G401.6 (cell line): ENCODE data around the gene DOCK9.

Source experiments
- FAIRE-seq: peaks from 2 replicates; lab custom pipeline; 2012; peaks lifted over from hg19 to GRCh38; lab: Jason Lieb, UNC

Gene DOCK9, protein sequence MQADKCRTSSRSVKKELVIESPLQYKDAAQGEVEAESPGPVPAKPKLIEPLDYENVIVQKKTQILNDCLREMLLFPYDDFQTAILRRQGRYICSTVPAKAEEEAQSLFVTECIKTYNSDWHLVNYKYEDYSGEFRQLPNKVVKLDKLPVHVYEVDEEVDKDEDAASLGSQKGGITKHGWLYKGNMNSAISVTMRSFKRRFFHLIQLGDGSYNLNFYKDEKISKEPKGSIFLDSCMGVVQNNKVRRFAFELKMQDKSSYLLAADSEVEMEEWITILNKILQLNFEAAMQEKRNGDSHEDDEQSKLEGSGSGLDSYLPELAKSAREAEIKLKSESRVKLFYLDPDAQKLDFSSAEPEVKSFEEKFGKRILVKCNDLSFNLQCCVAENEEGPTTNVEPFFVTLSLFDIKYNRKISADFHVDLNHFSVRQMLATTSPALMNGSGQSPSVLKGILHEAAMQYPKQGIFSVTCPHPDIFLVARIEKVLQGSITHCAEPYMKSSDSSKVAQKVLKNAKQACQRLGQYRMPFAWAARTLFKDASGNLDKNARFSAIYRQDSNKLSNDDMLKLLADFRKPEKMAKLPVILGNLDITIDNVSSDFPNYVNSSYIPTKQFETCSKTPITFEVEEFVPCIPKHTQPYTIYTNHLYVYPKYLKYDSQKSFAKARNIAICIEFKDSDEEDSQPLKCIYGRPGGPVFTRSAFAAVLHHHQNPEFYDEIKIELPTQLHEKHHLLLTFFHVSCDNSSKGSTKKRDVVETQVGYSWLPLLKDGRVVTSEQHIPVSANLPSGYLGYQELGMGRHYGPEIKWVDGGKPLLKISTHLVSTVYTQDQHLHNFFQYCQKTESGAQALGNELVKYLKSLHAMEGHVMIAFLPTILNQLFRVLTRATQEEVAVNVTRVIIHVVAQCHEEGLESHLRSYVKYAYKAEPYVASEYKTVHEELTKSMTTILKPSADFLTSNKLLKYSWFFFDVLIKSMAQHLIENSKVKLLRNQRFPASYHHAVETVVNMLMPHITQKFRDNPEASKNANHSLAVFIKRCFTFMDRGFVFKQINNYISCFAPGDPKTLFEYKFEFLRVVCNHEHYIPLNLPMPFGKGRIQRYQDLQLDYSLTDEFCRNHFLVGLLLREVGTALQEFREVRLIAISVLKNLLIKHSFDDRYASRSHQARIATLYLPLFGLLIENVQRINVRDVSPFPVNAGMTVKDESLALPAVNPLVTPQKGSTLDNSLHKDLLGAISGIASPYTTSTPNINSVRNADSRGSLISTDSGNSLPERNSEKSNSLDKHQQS (N-terminal part only)

DNA sequence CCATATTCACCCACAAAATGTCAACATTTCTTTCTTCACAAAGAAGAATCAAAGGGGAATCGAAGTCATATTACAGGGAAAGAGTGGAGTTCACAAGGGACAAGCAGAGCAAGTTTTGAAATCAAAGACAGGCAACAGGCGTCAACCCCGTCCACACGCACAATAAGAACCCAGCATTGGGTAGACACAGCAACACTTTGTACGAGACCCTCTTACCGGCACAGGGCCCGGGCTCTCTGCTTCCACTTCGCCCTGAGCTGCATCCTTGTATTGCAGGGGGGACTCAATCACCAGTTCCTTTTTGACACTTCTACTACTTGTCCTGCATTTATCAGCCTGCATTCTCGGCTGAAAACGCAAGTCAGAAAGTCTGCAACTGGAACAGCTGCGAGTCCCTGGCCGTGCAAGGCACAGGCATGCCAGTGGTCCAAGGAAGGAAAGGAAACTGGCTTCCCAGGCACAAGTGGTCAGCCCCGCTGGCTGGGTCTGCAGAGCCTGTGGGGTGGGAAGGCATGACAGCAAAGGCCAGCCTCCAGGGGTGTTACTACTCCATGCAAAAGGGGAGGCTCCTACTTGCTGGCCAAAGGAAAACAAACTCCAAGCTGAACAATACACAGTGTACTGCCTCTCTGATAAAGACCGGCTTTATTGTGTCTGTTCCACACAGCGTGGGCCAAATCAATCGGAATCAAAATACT lies at the start of gene DOCK9:
Gene DOCK9, minus strand, starts transcription at position 497 of the 698 bp plus-strand sequence. Its CDS starts 155 bp downstream, at position 342.
- FAIRE-seq: no peak

DNA sequence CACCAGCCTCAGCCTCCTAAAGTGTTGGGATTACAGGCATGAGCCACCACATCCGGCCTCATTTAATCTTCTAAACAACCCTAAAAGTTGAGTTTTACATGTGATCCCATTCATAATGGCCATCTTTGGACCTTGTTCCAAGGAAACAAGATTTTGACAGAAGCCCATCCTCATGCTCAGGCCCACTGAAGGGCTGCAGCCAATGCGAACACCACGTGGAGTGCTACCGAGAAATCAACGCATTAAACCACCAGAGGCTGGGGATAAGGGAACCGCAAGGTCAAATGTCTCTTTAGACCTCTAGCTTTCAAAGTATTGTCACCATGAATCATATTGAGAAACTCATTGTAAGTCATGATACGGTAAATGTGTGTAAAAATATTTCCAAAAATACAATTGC lies 49.4 kb upstream of the DOCK9 start:
- FAIRE-seq: no peak

DNA sequence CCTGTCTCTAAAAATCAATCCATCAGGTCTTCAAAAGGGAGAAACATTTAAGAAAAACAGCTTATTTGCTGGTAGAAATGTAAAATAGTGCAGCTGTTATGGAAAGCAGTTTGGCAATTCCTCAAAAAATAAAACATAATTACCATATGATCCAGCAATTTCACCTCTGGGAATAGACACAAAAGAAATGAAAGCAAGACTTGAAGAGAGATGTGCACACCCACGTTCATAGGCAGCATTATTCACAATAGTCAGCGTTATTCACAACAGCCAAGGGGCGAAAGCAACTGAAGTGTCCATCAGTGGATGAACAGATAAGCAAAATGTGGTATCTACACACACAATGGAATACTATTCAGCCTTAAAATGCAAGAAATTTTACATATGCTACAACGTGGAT lies 45.1 kb upstream of the DOCK9 start:
- FAIRE-seq: no peak

DNA sequence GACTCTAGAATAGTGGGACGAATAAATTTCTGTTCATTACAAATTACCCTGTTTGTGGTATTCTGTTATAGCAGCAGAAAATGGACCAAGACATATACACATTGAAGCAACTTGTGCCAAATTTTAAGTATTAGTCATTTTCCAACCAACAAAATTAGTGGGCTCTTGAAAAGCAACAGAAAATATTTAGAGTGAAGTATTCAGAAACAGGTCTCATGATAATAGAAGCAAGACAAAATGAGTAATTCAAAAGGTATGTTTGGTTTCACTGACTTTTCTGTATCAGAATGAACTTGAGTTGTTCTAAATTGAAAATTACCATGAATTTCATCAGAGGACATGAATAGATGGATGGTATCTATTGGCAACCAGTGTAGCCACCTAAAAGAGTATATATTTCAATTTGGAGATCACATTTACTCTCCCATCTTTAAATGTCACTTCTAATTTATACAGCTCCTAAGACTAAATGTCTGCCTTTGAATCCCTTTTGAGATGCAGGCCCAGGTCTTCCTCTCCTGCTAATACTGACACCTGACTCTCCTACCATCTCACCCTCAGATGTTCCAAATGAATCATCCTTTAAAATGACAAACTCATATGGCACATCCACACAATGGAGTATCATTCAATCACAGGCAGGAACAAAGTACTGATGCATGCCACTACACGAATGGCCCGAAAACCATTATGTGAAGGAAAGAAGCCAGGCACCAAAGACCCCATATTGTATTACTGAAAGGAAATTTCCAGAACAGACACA lies 40.7 kb upstream of the DOCK9 start:
- no peak for FAIRE-seq

DNA sequence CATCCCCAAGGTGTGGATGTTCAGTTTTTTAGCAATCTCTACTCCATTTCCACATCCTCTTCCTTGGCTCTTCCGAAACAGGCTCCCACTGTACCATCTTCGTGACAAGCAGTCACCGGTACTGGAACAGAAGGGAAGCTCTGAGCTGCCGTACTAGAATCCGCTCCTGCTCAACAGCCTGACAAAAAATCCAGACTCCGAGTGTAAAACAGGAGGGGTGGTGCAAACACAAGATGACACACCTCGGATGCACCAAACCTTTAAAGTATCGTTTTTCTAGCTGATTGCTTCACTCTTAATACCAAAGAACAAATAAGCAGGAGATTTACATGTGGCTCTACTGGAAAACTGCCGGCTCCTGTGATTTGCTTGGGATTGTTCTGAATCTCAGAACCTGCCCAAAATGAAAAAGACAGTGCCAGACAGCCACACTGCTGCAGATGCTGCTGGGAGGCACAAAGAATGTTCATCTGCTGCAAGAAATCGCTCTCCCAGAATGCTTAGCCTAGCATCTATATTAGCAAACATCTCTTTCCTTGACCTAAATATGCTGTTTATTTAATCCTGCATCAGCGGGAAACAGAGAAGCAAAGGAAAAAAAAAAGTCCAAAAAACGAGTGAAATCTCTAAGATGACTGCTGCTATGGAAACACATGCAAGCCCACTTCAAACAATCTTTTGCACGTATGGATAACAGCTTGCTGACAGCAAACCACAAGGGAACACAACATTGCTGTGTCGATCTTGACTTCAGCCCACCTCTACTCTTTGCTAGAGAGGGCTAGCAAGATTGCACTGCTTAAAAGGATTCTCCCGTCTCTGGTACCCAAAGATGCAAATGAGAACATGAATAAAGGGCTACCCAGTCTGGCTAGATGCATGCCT lies 38.0 kb upstream of the DOCK9 start:
- no peak for FAIRE-seq

DNA sequence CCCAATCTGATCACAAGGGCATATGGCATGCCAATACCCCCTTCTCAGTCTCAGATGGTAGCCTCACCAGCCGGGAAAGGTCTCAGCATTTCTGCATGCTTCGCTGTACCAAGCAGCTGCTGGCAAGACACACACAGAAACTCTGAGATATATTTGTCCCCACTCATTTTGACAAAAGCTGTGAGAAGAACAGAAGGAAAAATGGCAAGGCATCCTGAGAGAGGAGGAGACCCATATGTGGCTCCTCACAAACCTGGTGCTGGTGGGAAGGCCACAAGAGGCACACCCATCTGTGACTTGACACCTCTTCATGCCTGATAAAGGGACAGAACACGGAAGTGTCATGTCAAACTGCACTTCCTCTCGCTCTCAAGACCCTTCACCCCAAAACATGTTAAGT lies 36.7 kb upstream of the DOCK9 start:
- FAIRE-seq: no peak

DNA sequence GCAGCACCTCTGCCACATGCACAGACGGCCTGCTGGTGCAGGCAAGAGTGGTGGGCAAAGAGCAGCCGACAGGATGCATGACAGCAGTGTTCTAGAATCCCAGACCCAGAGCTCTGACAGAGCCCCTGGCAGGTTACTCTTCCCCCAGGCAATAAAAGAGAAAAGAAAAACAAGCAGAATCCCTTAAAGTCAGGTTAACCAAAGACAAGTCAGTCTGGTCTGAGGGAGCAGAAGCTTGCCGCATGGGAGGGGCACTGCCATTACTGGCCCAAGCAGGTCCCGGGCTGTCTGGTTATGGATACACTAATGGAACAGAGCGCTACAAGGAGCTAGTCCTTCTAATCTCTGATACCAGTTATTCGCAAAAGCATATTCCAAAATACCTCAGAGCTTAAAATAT lies 36.1 kb upstream of the DOCK9 start:
- FAIRE-seq: no peak

DNA sequence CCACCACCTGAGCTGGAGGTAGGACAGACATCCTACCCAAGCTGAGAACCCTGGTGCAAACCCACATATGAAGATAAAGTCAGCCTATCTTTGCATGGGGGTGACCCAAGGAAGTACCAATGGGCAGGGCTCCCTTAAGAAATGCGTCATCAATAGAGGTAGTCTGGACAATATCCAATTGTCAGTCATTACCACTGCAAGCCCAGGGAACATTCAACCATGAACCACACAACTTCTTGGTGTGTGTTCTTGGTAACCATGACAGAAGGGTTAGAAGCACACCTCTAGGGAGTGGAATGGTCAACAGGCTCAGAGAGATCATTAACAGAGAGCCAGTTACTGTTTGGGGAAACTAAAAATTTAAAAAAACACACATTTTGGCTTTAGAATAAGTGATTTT lies 34.7 kb upstream of the DOCK9 start:
- FAIRE-seq: no peak

DNA sequence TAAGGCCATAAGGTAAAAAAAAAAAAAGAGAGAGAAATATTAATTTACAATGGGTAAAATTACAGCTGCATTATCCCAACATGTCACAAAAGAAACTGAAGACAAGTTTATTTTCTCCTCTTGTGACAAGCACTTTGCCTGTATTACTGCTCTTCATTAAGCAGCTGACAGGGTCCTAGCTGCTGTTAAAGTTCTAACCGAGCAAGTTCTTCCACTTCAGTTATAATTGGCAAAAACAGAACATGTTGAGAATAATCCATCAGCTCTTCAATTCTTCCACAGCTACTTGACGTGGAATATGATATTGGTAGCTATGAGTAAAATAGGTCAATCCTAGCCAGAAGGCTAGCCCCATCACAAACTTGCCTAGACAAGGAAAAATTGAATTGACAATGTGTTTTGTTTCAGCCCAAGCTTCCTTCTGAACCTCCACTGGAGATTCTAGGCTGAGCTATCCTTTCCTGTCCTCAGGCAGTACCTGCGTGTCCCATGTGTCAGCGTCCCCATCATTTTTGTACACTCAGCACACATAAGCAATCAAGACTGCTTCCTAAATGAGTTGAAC lies 32.2 kb upstream of the DOCK9 start:
- no peak for FAIRE-seq

DNA sequence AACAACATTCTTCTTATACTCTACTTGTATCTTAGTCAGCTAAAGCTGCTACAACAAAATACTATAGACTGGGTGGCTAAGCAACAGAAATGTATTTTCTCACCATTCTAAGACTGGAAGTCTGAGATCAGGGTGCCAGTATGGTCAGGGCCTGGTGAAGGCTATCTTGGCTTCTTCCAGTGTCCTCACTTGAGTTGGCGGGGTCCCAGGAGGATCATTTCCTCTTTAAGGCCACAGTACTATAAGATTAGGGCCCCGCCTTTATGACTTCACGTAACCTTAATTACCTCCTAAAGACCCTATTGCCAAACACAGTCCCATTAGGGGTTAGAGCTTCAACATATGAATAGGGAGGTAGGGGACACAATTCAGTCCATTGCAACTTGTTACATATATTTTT lies 30.7 kb upstream of the DOCK9 start:
- FAIRE-seq: no peak

DNA sequence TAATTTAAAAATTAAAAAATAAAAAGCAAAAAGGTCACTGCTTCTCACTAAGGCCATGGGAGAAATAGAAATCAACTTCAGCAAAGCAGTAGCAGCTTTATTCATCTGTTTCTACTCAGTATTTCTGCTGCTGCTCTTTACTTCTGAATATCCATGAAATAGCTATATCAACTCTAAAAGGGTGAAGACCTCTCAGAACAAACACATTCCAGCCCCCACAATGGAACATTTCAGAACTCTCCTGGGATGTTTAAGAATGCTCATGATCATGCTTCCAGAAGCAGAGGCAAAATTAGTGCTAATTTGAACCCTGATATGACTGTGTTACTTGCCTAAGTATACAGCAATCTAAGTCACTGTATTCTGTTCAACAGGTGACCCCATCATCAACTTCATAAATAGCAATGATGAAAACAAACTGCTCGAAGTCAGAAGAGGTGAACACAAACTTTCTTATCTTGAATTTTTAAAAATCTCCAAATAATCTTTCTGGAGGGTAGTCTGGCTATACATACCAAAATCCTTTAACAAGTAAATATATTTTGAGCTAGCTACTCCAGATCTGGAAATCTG lies 29.6 kb upstream of the DOCK9 start:
- FAIRE-seq: no peak

DNA sequence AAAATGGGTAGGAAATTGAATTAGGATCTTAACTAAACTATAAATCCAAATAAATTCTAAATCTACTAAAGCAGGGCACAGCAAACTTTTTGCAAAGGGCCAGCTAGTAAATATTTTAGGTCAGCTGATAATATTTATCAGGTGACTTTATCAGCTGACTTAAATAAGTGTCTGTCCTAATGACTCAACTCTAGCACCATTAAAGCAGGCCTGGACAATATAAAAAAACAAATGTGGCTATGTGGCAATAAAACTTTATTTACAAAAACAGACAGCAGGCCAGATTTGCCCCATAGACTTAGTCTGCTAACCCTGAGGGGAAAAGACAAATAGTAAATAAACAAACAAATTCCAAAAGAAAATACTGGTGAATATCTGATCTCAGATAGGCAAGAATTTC lies 27.7 kb upstream of the DOCK9 start:
- no peak for FAIRE-seq

DNA sequence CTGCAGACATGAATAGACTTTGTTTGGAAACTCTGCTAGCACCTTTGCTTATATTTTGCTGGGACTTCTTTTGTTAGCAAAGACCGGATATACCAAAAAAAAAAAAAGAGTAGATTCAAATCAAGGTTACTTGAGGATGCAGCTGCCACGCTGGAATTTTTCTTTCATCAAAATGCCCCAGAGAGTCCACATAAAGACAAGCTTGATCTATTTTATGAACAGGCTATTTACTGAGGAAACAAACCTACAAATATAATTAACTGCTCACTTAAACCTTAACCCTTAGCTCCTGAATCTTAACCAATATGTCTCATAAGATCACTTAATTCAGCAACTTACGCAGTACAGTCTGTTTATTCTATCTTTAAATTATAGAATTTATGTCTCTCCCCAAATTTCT lies 27.1 kb upstream of the DOCK9 start:
- no peak for FAIRE-seq

DNA sequence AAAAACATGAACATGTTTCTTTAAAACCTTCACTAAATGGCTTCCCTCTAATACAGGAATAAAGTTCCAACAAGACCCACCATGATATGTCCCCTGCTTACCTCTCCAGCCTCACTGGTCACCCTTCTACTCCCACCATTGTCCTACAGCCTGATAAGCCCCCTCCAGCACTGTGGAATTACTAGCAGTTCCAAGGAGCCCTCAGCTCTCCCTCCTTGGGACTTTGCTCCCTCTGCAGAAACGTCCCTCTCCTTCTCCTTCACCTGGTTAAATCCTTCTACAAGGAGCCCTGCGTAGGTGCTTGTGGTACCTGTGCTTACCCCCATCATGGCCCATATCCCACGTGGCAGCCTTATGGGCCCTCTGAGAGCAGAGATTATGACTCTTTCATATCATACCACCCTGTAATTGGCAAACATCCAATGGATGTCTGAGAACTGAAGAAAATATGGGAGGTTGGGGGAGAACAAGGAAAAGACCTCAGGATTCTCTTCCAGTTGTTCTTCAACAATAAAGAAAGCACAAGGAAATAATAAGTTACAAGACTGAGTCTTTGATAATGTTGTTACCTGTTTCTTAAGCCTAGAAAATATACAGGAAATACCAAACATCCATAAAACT lies 26.1 kb upstream of the DOCK9 start:
- FAIRE-seq: no peak

DNA sequence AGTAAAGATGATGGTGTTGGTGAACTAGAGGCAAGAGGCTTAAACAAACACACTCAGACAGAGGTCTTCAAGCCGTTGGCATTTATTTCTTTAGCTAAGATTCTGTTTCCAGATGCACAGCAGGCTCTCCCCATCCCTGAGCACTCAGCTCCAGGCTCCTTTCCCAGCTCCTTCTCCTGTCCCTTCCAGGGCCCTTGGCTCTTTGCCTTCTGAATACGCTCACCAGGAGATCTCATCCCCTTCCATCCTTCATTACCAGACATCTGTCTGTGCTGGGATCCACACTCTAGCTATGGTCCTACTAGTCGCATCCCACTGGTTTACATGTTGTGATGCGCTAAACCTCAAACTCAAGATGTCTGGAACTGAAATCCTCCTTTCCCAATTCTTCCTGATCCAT lies 25.3 kb upstream of the DOCK9 start:
- FAIRE-seq: no peak

DNA sequence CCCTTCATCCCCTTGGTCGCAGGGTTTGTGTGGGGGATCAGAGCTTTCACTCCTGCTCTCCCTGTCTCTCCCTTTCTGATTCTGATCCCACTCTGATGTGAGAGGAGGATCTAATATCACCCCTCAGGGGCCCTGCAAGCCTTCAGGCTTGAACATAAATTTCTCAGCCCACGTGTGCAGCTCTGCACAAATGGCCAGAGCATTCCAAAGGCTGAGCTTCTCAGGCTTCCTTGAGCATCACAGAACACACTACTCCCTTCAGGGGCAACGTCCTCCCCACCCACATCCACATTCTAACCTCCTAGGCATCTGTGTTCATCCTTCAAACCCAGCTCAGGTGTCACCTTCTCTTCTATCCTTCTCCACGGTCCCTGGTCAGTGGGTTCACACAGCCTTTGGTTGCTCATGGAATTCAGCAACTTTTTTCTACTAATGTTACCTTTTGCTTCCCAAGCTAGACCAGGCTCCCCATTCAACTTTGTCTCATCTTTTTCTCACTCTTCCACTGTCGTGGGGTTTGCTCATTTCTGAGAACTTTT lies 24.4 kb upstream of the DOCK9 start:
- FAIRE-seq: no peak

DNA sequence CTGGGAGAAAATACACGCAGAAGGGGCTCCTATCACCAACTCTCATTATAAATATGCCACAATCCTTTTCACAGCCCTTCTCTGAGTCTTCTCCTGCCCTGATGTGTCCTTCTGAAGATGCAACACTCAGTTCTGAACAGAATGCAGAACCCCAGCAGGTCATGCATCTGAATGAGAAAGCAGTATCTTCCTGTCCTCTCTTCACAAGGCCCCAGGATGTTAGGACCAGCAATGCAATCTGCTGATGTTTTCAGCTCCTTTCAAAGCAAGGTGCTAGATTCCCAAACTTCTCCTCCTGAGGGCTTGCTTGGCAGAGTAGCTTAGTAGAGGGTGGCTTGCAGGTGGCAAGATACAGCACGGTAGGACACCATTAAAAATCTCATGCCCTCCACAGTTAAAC lies 22.3 kb upstream of the DOCK9 start:
- FAIRE-seq: no peak

DNA sequence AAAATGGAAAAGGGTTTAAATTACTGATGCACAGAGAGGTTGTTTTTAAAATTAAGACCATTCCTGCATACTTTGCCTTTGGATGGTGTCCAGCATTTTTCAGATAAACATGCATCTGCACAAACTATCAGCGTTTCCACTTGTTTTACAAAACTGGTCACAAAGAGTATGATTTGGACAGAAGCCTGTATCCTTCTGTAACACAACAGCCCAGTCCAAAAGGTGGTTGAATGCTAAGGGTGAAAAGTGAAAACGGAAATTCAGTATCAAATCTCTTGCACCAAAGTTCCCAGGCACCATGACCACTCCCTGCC lies 21.7 kb upstream of the DOCK9 start:
- no peak for FAIRE-seq
